Osteocyte (in vitro differentiated cells): ENCODE results near the gene FTL. TPM values are rescaled to one million over a fixed set of nuclear protein-coding genes. Genes with fewer than 3 reads are reported as not detected.

Source experiments
- DNase-seq: peaks from one replicate; pipeline ENCODE4 v3.0.0; 2021; ENCODE audit warnings: mixed read lengths; ENCODE audit not compliant: unreplicated experiment; ENCODE audit errors: extremely low spot score
- H3K27ac Mint-ChIP-seq: one replicate; pipeline ENCODE4 v1.8.0; 2021; ENCODE audit warnings: mild to moderate bottlenecking, mixed read lengths; ENCODE audit not compliant: unreplicated experiment
- H3K27me3 Mint-ChIP-seq: one replicate; pipeline ENCODE4 v1.8.0; 2021; ENCODE audit warnings: mixed read lengths; ENCODE audit not compliant: unreplicated experiment
- H3K36me3 Mint-ChIP-seq: one replicate; pipeline ENCODE4 v1.8.0; 2021; ENCODE audit warnings: mixed read lengths; ENCODE audit not compliant: unreplicated experiment
- H3K4me1 Mint-ChIP-seq: one replicate; pipeline ENCODE4 v1.8.0; 2021; ENCODE audit warnings: mixed read lengths; ENCODE audit not compliant: unreplicated experiment
- H3K4me3 Mint-ChIP-seq: one replicate; pipeline ENCODE4 v1.8.0; 2021; ENCODE audit warnings: mild to moderate bottlenecking, moderate library complexity, mixed read lengths; ENCODE audit not compliant: unreplicated experiment
- H3K9me3 Mint-ChIP-seq: one replicate; pipeline ENCODE4 v1.8.0; 2021; ENCODE audit warnings: mixed read lengths; ENCODE audit not compliant: unreplicated experiment
- total RNA-seq: library from RNA; stranded (reverse); gene quantifications from 2 replicates; pipeline ENCODE4 v1.2.1, GENCODE V29; 2021
- TF ChIP-seq, protein P1 (sequence below): fragments of 200-600 bp; sonication (generic); IDR thresholded peaks from 2 replicates; pipeline ENCODE4 v1.5.0; 2021; ENCODE audit warnings: antibody characterized with exemption, mild to moderate bottlenecking, moderate library complexity

The FTL gene
- total RNA-seq, 1 donor from 2014 or later: 2,792 TPM

- Mint-ChIP-seq H3K27ac (no peak overlapping the region), H3K4me1 (peaks cover 8% of the 10 kb centered on the region), H3K9me3 (no peaks in the 10 kb centered on the region), H3K27me3 (no peaks in the 10 kb centered on the region), H3K4me3 (no peak overlapping the region), H3K36me3 (no peaks in the 10 kb centered on the region)
- no peak for DNase-seq
- TF ChIP-seq, protein P1, sequence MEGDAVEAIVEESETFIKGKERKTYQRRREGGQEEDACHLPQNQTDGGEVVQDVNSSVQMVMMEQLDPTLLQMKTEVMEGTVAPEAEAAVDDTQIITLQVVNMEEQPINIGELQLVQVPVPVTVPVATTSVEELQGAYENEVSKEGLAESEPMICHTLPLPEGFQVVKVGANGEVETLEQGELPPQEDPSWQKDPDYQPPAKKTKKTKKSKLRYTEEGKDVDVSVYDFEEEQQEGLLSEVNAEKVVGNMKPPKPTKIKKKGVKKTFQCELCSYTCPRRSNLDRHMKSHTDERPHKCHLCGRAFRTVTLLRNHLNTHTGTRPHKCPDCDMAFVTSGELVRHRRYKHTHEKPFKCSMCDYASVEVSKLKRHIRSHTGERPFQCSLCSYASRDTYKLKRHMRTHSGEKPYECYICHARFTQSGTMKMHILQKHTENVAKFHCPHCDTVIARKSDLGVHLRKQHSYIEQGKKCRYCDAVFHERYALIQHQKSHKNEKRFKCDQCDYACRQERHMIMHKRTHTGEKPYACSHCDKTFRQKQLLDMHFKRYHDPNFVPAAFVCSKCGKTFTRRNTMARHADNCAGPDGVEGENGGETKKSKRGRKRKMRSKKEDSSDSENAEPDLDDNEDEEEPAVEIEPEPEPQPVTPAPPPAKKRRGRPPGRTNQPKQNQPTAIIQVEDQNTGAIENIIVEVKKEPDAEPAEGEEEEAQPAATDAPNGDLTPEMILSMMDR: no peak
Measured at GRCh38 chr19:48945817-48946216, 19.3 kb upstream of the FTL start.

DNA sequence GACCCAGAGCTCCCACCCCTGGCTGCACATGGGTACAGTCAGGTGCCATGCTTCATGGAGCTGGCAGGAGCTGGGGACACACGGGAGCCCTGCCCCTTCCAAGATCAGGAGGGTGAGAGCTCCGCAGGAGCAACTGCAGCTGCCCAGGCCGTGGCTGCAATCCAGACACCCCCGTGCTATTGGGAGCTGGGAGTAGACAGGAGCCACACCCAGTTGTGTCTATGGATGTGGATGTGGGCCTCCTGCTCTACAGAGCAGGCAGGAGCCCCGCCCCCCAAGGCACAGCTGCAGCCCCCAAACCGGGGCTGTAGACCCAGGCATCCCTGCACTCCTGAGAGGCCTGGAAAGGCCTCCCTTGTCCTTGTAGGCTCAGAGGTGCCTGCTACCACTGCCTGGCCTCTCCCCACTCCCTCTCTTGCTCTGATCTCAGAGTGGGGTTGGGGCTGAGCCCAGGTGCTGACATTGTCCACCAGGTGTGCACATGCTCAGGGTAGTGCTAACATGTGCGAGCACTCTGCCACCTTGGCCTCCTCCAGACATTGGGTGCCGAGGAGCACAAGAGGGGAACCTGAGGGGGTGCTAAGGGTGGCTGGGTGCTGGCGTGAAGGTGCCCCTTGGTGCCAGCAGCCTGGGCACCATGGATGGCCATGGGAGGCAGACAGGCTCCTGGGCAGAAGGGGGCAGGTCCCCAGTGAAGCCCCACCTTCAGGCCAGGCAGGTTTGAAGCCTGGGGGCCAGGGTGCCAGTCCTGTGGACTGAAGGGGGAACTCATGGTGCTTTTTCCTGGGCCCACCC, 18.4 kb upstream of the FTL start:
- Mint-ChIP-seq H3K4me1 (peaks cover 8% of the 10 kb centered on the region), H3K4me3 (no peak overlapping the region), H3K9me3 (no peaks in the 10 kb centered on the region), H3K27ac (no peak overlapping the region), H3K27me3 (no peaks in the 10 kb centered on the region), H3K36me3 (no peaks in the 10 kb centered on the region)
- TF ChIP-seq, protein P1: no peak
- DNase-seq: no peak

GRCh38 chr19:48947258-48947542, 17.9 kb upstream of the FTL start:
- no peak for DNase-seq
- TF ChIP-seq, protein P1: no peak
- no peaks in the 10 kb centered on the region for H3K27me3 Mint-ChIP-seq
- H3K4me1 Mint-ChIP-seq: peaks cover 8% of the 10 kb centered on the region
- H3K27ac Mint-ChIP-seq: no peak overlapping the region
- H3K36me3 Mint-ChIP-seq: no peaks in the 10 kb centered on the region
- no peak overlapping the region for H3K4me3 Mint-ChIP-seq
- no peaks in the 10 kb centered on the region for H3K9me3 Mint-ChIP-seq

DNA sequence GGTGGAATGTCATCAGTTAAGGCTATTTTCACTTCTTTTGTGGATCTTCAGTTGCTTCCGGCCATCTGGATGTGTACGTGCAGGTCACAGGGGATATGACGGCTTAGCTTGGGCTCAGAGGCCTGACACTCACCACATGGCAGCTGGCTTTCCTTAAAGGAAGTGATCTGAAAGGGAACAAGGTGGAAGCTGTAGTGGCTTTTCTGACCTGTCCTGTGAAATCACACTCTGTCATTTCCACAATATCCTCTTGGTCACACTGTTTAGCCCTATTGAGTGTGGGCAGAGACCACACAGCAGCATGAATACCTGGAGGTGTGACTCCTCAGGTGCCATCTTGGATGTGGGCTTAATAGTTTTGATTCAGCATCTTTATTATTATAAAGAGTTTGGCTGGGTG, 14.9 kb upstream of the FTL start:
- Mint-ChIP-seq H3K4me3 (no peak overlapping the region), H3K27ac (no peak overlapping the region), H3K27me3 (no peaks in the 10 kb centered on the region), H3K4me1 (peaks cover 12% of the 10 kb centered on the region), H3K36me3 (no peaks in the 10 kb centered on the region), H3K9me3 (no peaks in the 10 kb centered on the region)
- DNase-seq: no peak
- TF ChIP-seq, protein P1: no peak

DNA sequence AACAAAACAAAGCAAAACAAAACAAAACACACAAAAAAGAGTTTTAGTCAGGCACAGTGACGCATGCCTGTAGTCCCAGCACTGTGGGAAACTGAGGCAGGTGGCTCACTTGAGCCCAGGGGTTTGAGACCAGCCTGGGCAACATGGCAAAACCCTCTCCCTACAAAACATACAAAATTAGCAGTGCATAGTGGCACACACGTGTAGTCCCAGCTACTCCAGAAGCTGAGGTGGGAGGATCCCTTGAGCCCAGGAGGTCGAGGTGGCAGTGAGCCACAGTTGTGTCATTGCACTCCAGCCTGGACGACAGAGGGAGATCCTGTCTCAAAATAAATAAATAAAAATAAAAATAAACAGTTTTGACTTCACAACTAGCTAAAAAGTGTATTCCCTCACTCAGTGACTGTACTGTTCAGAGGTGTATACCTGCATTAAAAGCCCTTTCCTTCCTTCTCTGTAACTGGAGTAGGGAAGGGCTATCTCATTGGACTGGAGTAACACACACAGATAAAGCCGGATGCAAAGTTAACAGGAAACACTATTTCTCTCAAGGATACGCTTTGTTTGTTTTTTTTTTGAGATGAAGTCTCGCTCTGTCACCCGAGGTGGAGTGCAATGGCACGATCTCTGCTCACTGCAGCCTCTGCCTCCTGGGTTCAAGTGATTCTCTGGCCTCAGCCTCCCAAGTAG, 14.1 kb upstream of the FTL start:
- no peak for DNase-seq
- peaks cover 20% of the 10 kb centered on the region for H3K4me1 Mint-ChIP-seq
- H3K27me3 Mint-ChIP-seq: no peaks in the 10 kb centered on the region
- TF ChIP-seq, protein P1: no peak
- H3K9me3 Mint-ChIP-seq: no peaks in the 10 kb centered on the region
- no peak overlapping the region for H3K4me3 Mint-ChIP-seq
- H3K27ac Mint-ChIP-seq: no peak overlapping the region
- H3K36me3 Mint-ChIP-seq: peaks cover under 1% of the 10 kb centered on the region
